GM21576 (cell line): ENCODE data around the gene CRY2.
"Not testable (repeated sequence)": the region's sequence is repeated elsewhere in the genome, so short reads cannot be mapped to it uniquely, and the experiment has no call there.

ENCODE experiments used
- ATAC-seq: cut with Tn5 transposase; IDR thresholded peaks from one replicate; pipeline ENCODE4 v1.9.1; 2021; ENCODE audit warnings: mild to moderate bottlenecking, moderate library complexity; ENCODE audit not compliant: unreplicated experiment

CRY2 gene

DNA sequence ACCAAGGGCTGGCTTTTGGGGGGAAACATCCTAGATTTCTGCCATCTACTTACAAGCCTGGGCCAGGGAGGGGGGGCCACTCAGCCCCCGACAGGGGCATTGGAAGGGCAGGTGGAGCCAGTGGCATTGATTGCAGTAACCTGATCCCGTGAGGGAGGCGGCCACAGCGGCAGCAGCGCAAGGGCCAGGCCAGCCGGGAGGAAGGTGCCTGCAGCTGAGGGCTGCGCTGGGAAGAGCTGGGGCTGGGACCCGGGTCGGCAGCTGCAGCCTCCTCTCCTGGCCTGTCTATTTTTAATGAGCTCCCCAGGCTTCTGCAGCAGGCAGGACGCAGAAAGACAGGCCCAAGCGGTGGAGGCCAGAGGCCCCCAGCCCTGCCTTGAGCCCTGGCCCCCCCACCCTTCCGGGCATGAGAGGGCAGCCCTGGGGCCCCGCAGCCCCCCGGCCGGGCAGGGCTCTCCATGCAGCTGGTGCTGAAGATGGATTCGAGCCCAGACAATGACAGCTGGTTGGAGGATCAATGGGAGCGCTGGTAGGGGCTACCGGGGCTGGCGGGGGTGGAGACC, 49.2 kb downstream of the CRY2 start:
- ATAC-seq: no peak

GRCh38 chr11:45897556-45897955, 50.3 kb downstream of the CRY2 start:
- ATAC-seq: no peak

DNA sequence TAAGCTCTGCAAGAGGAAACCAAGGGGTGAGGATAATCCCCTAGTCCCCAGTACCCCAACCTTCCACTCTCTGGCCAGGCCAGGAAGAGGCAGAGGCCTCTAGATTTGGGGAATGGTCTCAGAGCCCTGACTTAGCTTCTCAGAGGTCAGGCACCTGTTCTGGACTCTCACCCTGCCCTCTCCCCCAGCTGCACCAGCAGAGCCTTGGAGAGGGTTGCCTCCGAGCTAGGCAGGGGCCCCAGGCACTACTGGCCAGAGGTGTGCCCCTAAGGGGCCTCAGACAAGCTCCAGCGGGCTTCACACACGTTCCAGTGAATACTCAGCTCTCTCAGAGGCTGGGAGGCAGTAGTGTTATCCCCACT, 51.8 kb downstream of the CRY2 start:
- ATAC-seq: no peak

- no peak for ATAC-seq
These were observed 52.3 kb downstream of the CRY2 start for GRCh38 chr11:45899448-45900174.

DNA sequence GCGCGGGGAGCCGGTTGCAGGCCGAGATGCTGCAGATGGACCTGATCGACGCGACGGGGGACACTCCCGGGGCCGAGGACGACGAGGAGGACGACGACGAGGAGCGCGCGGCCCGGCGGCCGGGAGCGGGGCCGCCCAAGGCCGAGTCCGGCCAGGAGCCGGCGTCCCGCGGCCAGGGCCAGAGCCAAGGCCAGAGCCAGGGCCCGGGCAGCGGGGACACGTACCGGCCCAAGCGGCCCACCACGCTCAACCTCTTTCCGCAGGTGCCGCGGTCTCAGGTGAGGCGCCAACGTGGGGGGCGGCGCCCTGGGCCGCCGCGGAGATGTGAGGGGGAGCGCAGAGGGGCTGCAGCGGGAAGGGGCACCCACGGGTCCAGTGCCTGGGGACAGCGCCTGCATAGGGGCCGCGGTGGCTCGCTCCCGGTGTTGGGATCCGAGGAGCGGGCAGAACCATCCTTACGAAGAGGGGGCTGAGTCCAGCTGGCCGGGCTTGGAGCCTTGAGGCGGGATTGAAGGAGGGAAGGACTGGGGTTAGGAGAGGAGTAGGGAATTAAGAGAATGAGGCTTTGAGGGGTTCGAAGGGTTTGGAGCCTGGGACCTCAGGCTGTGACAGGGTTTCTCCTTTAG, 53.0 kb downstream of the CRY2 start:
- not testable (repeated sequence) for ATAC-seq

- no peak for ATAC-seq
These were observed 53.8 kb downstream of the CRY2 start for GRCh38 chr11:45900916-45901617.

- ATAC-seq: no peak
These were observed 54.4 kb downstream of the CRY2 start for GRCh38 chr11:45901626-45902025.

DNA sequence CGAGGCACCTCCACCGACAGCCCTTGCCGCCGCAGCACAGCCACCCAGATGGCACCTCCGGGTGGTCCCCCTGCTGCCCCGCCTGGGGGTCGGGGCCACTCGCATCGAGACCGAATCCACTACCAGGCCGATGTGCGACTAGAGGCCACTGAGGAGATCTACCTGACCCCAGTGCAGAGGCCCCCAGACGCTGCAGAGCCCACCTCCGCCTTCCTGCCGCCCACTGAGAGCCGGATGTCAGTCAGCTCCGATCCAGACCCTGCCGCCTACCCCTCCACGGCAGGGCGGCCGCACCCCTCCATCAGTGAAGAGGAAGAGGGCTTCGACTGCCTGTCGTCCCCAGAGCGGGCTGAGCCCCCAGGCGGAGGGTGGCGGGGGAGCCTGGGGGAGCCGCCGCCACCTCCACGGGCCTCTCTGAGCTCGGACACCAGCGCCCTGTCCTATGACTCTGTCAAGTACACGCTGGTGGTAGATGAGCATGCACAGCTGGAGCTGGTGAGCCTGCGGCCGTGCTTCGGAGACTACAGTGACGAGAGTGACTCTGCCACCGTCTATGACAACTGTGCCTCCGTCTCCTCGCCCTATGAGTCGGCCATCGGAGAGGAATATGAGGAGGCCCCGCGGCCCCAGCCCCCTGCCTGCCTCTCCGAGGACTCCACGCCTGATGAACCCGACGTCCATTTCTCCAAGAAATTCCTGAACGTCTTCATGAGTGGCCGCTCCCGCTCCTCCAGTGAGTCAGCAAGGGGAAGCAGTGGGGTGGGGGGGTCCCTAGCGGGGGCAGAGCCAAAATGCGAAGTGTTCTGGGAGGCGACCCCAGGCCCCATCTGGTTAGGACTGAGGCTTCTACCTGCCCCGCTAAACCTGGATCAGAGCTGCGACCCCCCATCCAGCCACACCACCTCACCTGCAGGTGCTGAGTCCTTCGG, 55.4 kb downstream of the CRY2 start:
- no peak for ATAC-seq

DNA sequence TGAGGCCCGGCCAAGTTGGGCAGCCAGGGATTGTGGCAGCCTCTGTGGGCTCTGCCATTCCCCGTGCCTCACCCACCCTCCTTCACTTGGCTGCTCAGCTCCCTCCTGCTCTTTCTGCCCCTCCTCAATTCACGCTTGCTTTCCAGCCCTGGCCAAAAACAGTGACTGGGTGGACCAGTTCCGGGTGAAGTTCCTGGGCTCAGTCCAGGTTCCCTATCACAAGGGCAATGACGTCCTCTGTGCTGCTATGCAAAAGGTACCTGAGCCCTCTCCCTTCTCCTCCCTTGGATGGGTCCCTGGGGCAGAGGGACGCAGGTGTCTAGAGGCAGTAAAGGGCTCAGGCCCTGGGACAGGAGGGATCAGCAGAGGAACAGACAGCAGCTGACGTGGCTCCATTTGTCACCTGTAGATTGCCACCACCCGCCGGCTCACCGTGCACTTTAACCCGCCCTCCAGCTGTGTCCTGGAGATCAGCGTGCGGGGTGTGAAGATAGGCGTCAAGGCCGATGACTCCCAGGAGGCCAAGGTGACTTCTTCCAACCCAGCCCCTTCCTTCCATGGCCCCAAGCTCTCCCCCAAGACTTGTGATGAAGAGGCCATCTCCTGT, 57.1 kb downstream of the CRY2 start:
- no peak for ATAC-seq

DNA sequence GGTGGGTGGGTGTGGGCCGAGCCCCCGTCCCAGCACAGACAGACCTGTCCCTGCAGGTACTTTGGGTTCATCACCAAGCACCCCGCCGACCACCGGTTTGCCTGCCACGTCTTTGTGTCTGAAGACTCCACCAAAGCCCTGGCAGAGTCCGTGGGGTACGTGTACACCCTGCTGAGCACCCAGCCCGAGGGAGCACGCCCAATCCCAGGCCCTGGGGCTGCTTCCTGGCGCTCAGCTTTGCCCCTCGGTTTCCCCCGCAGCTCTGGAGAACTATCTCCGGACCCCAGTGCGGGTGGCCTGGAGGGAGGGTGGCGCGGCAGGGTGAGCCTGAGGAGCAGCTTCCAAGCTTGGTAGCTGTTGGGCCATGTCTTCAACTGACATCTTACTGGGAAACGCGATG, 57.8 kb downstream of the CRY2 start:
- ATAC-seq: no peak

DNA sequence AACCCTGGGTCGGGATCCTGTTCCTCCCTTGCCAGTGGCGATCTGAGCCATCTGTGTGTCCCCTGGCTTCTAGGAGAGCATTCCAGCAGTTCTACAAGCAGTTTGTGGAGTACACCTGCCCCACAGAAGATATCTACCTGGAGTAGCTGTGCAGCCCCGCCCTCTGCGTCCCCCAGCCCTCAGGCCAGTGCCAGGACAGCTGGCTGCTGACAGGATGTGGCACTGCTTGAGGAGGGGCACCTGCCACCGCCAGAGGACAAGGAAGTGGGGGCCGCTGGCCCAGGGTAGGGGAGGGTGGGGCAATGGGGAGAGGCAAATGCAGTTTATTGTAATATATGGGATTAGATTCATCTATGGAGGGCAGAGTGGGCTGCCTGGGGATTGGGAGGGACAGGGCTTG, 58.3 kb downstream of the CRY2 start:
- not testable (repeated sequence) for ATAC-seq

- no peak for ATAC-seq
These were observed 58.9 kb downstream of the CRY2 start for GRCh38 chr11:45906096-45906682.

GRCh38 chr11:45906965-45907611, 59.8 kb downstream of the CRY2 start, which contains the start of gene FREY1:
Gene FREY1, minus strand, starts transcription at chr11:45907271. Its CDS starts 26 bp downstream, at chr11:45907245.
- ATAC-seq: no peak

GRCh38 chr11:45907911-45908370, 60.7 kb downstream of the CRY2 start:
- ATAC-seq: no peak

DNA sequence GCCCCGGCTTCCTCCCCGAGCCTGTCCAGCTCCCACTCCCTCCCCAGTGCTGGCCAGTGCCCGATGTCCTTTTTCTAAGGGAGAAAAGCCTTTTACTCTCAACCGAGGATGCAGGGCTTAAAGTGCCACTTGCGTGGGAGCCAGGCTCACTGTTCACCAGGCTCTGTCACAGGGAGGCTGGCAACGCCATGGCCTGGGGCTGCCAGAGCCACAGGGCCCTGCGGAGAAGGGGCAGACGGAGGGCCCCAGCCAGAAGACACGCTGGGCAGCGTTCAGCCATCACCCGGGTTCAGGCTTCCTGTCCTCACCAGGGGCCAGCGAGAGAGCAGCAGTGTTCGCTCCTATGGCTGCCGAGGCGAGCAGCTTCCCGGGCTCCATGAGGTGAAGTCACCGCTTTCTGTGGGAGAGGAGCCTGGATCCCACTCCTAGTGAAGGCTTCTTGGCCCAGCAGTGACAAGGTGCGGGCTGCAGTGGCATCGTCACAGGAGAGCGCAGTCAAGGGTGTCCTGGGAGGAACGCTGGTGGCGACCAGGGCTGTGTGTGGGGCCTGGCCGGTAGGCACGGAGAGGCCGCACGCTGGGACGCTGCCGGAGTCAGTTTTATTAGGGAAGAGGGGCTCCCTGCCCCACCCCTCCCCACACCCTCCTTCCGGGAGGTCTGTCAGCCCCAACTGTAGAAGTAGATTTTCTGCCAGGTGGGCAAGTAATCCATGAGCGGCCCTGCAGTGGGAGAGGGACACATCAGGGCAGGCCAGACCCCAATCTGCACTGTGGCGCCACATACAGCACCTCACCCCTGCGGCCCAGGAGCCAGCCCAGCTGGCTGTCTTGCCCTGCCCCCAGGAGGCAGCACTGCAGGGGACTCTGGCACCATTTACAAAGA, 62.6 kb downstream of the CRY2 start:
- no peak for ATAC-seq

DNA sequence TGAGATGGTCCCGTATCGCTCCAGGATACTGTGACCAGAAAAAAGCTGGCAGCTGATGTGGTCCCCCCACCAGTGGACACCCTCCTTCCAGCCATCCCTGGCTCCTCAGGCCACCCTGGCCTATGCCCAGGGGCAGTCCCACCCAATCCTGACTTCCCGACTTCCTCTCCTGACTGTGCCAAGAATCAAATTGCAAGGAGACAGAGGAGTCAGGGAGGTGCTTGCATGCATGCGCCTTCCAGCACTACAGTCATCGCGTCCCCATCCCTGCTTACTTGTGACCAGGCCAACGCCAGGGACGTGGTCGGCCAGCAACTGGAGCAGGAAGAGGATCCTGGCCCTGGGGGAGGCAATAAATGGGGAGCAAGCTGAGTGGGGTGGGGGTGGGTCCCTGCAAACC, 63.3 kb downstream of the CRY2 start:
- ATAC-seq: no peak

DNA sequence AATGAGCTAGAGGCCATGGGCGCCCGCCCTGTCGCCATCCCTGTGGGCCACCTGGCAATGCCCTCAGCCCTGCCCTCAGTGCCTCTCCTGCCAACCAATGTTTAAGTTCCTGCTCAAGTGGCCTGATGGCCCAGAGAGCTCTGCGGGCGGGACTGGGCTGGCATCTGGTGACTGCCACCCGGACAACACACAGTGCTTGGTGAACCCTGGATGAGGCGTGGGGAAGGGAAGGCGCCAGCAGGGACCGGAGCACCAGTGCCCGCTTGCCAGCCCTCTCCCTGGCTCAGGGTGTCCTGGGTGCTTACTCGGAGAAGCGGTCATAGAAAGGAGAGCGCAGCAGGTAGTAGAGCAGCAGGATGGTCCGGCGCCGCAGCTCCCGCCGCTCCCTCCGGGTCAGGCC, 66.2 kb downstream of the CRY2 start:
- no peak for ATAC-seq

DNA sequence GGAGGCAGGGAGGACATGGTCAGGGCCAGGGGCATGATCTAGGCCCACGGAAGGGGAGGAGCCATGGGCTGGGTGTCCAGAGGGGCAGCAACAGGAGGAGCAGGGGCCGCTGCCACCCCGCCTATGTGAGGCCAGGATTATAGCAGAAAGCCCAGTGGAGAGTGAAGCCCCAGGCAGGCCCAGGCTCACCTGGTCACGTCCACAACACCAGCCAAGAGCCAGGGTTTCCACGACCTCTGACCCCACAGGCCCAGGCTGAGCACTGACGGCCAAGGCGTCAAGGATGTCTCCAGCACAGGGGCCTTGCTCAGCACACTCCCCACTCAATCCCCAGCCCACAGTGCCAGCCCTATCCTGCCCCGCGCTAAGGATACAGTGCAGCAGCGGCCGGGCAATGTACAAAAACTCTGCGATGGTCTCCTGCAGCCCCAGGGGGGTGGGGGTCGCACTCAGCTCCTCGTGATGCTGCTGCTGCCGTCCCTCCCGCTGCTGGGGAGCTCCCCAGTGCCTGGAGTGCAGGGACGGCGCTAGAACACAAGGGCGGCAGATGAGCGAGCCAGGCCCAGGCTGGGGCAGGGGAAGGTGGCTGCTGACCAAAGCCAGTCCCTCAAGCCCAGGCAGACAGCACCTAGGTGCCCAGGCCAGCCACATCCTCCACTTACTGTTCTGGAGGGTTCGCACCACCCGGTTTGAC, 66.8 kb downstream of the CRY2 start:
- ATAC-seq: no peak
